SHP77 (cell line): ENCODE measurements around the gene CTBP1.

Experiments
- DNase-seq, 2 experiments: peaks; one replicate each; lab custom pipeline; 2025; lab: John Stamatoyannopoulos, UW

Gene CTBP1

GRCh38 chr4:1195109-1195671 lies 53.7 kb downstream of the CTBP1 start:
- no peak for DNase-seq

- peak in 1 of 2 experiments; percentile 7 for DNase-seq
Measured at GRCh38 chr4:1194010-1194900, 54.7 kb downstream of the CTBP1 start.

- no peak for DNase-seq
Measured at GRCh38 chr4:1193206-1194009, 55.5 kb downstream of the CTBP1 start.

DNA sequence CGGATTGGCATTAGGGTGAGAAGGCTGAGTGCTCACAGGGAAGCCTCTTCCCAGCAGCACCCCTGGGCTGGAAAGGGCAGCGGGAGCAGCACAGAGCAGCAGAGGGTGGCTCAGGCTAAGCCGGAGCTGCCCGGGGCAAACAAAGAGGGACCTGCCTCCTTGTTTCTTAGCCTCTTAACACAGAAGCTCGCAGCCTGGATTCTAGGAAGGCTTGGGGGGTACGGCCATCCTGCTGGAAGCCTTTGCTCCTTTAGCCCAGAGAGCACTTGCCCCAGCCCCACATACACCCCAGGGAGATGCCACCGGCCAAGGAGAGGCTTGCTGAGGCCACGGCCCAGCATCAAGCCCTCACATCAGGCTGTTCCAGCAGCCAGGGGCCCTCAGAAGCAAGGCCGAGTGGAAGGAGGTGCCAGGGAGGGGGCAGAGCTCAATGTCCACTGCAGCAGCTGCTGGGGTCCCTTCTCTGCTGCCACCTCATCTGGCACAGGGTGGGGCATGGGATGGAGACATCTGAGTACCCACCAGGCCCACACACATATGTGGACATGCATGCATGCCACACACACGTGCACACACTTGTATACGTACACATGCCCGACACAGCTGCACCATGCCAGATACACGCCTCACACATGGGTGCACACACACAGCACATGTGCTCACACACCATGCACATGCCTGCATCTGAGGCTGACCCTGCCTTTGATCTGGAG lies 56.3 kb downstream of the CTBP1 start:
- no peak for DNase-seq

GRCh38 chr4:1192091-1192492 lies 56.8 kb downstream of the CTBP1 start:
- no peak for DNase-seq

DNA sequence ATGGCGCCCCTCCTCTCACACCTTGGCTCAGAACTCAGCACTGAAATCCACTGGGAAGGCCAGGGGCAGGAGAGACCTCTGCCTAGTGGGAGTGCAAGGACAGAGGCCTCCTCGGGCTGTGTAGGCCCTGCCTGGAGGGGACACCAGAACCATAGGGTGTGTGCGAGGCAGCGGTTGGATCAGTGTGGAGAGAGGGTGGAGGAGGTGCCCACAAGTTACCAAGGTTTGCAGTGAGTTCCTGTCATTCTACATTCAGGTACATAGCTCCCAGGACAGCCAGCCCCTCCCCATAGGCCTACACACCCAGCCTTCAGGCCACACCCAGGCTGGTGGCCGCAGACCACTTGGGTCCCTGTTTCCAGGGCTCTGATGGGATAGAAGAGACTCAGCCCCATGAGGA lies 57.3 kb downstream of the CTBP1 start:
- no peak for DNase-seq

DNA sequence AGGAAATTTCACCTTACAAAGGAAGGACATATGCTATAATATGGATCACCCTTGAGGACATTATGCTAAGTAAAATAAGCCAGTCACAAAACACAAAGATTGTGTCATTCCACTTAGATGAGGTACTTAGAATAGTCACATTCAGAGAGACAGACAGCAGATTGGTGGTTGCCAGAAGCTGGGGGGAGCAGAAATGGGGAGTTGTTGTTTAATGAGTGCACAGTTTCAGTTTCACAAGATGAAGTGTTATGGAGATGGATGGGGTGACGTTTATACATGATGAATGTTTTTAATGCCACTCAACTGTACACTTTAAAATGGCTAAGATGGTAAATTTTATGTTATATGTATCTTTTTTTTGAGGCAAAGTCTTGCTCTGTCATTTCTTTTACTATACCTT lies 61.7 kb downstream of the CTBP1 start:
- no peak for DNase-seq

DNA sequence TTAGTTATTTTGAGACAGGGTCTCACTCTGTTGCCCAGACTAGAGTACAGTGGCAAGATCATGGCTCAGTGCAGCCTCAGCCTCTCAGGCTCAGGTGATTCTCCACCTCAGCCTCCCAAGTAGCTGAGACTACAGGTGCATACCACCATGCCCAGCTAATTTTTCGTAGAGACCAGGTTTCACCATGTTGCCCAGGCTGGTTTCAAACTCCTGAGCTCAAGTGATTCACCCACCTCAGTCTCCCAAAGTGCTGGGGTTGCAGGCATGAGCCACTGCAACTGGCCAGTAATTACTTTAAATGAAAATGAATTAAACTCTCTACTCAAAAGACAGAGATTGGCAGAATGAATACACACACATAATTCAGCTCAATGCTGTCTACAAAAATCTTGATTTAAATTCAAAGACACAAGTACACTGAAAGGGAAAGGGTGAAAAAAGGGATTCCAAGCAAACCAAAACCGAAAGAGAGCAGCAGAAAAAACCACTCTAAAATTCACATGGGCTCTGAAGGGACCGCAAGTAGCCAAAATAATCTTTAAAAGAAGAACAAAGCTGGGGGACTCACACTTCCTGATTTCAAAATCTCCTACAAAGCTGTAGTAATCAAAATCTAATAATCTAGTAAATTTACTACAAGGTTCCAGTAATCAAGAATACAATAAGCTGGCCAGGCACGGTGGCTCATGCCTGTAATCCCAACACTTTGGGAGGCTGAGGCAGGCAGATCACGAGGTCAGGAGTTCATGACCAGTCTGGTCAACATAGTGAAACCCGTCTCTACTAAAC lies 64.8 kb downstream of the CTBP1 start:
- no peak for DNase-seq

DNA sequence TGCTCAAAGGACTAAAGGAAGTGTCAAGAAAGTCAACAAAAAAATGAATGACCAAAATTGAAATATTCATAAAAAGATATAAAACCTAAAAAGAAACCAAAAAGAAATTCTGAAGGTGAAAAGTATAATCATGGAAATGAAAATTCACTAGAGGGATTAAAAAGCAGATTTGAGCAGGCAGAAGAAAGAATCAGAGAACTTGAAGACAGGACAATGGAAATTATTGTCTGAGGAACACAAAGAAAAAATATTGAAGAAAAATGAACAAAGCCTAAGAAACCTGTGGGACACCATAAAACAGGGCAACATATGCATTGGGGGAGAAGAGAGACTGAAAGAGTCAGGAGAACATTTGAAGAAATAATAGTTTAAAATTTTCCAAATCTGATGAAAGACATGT lies 66.6 kb downstream of the CTBP1 start:
- no peak for DNase-seq

DNA sequence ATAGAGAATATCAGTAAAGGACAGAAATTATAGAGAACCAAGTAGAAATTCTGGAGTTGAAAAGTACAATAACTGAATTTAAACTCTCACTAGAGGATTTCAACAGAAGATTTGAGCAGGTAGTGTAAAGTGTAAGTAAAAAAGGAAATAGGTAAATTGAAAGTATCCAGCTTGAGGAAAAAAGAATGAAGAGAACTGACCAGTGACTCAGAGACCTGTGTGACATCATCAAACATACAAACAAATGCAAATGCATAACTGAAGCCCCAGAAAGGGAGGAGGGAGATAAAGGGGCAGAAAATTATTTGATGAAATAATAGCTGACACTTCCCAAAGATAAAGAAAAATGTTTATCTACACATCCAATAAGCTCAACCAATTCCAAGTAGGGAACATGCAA lies 68.3 kb downstream of the CTBP1 start:
- DNase-seq: no peak

DNA sequence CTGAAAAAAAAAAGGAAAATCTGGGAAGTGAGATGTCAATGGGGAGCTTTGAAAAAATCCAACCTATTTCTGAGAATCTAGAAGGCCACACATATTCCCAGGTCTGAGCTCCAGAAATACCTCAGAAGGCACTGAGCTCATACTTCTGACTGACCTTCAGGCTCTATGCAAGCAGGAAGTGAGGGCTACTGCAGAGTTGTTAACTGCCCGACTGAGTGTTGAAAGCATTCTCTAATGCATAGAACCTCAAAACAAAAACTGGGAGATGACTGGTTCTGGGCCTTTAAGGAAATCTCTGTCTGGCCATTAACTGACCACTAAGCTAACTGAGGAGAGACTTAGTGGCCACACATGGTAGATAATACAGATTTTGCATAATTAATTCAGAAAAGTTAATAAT lies 69.0 kb downstream of the CTBP1 start:
- no peak for DNase-seq

DNA sequence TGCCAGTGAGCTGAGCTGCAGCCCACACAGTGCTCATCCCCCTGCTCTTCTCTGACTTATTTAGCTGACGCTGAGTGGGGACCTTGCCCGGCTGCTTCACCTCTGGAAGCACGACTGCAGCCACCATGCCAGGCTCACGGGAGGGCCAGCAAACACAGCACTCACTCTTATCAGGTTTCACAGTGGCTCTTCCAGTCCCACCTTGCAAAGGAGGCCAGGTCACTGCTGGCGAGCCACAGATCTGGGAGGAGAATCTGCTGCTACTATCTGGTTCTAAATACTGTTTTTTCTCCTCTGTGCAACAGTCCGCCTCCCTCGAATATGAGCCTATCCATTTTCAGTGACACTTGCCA lies 69.9 kb downstream of the CTBP1 start:
- no peak for DNase-seq

DNA sequence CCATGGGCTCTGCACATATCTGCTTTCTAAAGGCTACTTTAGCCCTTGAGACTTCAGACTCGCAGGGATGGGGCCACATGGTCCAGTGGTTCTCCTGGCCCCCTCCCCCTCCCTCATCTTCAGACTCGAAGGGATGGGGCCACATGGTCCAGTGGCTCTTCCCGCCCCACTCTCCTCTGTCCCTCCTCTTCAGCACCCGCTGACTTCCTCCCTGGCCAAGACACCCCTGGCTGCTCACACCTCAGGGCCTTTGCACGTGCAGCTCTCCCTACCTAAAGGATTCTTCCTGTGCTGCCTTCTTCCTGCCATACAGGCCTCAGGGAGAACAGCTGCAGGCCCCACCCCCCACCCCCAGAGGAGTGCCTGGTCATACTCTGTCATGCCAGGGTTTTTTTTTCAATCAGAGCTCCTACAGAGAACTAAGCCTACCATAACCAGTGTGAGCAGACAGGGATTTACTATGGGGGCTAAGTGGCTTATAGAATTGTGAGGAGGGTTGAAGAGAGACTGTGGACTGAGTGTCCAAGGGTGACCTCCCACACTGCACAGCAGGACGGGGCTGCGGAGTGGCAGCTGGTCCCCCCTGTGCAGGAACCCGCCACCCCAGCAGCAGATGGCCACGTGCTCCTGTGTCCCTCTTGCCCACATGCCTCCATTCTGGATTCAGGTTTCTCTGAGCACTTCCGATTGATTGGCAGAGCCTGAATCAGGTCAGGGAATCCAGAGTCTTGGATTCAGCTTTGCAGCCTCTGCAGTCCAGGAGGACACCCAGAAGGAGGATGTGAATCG lies 70.4 kb downstream of the CTBP1 start:
- no peak for DNase-seq

DNA sequence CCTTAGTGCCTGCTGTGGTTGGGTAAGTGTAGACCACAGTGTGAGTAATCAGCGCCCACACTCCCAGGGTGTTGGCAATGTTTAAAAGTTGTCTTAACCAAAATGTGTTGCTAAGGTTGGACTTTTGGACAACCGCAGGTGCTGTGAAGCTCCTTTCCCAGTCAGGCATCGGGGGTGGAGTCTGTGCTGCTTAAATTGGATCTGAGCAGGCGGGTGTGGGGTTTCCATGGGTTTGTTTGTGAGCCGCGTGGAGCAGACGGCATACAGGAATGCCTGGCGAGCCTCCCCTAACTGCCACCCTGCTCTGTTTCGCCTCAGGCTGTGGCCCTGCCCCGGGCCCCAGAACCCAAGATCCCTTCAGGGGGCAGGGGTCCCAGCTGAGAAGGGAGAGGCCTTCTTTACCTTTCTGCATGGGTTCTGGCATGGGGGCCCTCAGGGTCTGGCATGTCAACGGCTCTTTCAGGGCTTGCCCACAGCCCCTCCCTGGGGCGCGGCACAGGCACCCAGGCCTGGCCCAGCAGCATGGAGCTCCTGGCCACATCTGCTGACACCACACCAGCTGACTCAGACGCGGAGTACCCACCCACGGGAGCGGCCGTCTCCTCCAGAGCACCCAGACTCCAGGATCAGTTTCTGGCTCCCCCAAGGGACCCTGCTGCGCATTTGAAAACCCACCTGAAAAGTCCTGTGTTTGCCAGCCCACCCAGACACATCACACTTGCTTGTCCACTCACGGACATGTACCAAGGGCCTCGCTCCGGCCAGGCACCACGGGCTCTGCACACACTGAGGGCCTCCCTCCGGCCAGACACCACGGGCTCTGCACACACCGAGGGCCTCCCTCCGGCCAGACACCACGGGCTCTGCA lies 71.4 kb downstream of the CTBP1 start:
- DNase-seq: no peak

DNA sequence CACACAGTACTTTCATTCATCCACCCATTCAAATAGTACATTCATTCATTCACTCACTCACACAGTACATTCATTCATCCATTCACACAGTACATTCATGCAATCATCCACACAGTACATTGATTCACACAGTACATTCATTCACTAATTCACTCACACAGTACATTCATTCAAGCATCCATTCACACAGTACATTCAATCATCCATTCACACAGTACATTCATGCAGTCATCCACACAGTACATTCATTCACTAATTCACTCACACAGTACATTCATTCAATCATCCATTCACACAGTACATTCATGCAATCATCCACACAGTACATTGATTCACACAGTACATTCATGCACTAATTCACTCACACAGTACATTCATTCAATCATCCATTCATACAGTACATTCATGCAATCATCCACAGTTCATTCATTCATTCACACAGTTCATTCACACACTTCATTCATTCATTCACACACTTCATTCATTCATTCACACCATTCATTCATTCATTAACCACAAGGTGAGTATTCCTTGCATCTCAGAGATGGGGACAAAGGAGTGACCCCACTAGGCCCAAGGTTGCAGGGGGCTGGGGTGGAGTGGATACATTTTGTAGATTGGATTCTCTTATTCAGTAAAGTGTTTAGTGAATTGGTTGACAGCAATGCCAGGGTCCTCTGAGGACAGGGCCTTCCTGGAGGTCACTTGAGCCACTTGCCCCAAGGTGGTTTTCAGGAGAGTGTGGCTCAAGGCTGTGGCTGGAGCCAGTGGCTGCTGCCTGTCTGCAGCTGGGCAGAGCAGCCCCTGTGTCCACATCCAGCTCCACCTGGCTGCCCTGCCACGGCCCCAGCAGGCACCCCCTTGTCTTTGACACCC lies 72.3 kb downstream of the CTBP1 start:
- no peak for DNase-seq

GRCh38 chr4:1175635-1176229 lies 73.2 kb downstream of the CTBP1 start:
- no peak for DNase-seq

DNA sequence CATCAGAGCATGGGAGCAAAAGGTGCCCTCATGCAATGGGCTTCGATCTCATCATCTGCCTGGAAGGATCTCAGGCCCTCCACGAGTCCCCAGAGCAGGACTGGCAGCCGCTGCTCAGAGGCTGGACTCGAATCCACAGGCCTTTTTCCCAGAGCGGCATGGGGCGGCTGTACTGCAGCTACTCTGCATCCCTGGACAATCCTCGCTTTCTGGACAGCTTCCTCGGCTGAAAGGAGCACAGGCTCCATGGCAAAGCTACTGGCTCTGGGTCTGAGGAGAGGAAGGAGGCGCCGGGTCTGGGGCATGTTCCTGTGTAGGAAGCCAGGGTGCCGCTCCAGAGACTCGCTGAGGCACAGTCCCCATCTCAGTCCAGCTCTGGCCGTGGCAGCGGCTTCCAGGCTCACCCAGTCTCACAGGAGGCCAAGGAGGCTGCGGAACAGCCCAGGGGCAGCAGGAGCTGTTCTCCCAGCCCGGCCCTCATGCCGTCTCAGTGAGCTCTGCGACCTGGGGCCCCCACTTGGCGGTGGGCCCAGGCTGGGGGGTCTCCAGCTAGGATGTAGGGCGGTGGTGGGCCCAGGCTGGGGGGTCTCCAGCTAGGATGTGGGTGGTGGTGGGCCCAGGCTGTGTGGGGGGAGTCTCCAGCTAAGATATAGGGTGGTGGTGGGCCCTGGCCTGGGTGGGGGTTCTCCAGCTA lies 73.8 kb downstream of the CTBP1 start:
- DNase-seq: no peak
